HG03060 (cell line): ENCODE measurements around the gene NOX5.

ENCODE experiments used
- ATAC-seq: cut with Tn5 transposase; IDR thresholded peaks from one replicate; pipeline ENCODE4 v1.9.1; 2021; ENCODE audit warnings: low read depth, moderate number of reproducible peaks; ENCODE audit not compliant: unreplicated experiment

NOX5 gene

GRCh38 chr15:69075440-69075839 lies 60.9 kb downstream of the NOX5 start:
- ATAC-seq, result no peak

- ATAC-seq, result no peak
These were observed 62.3 kb downstream of the NOX5 start for GRCh38 chr15:69076756-69077155.

- no peak for ATAC-seq
These were observed 64.1 kb downstream of the NOX5 start for GRCh38 chr15:69078638-69079037.

- no peak for ATAC-seq
These were observed 66.1 kb downstream of the NOX5 start for GRCh38 chr15:69080295-69081248.

- no peak for ATAC-seq
These were observed 67.0 kb downstream of the NOX5 start for GRCh38 chr15:69081310-69082004.

GRCh38 chr15:69082021-69082502 lies 67.6 kb downstream of the NOX5 start:
- no peak for ATAC-seq

GRCh38 chr15:69082554-69082953 lies 68.1 kb downstream of the NOX5 start:
- ATAC-seq, result no peak

GRCh38 chr15:69084404-69085030 lies 70.0 kb downstream of the NOX5 start:
- no peak for ATAC-seq

- ATAC-seq, result no peak
These were observed 71.0 kb downstream of the NOX5 start for GRCh38 chr15:69085325-69086081.

- no peak for ATAC-seq
These were observed 72.1 kb downstream of the NOX5 start for GRCh38 chr15:69086427-69087204.

- ATAC-seq, result no peak
These were observed 73.0 kb downstream of the NOX5 start for GRCh38 chr15:69087366-69087976.

GRCh38 chr15:69088300-69088965 lies 73.9 kb downstream of the NOX5 start:
- ATAC-seq, result no peak

GRCh38 chr15:69089258-69089657 lies 74.8 kb downstream of the NOX5 start:
- no peak for ATAC-seq

- no peak for ATAC-seq
These were observed 75.9 kb downstream of the NOX5 start for GRCh38 chr15:69090197-69090948.

GRCh38 chr15:69091654-69092053 lies 77.2 kb downstream of the NOX5 start:
- no peak for ATAC-seq

- no peak for ATAC-seq
These were observed 77.7 kb downstream of the NOX5 start for GRCh38 chr15:69092159-69092558.

GRCh38 chr15:69093127-69093526 lies 78.6 kb downstream of the NOX5 start:
- no peak for ATAC-seq

- ATAC-seq, result no peak
These were observed 79.1 kb downstream of the NOX5 start for GRCh38 chr15:69093614-69094013.
